ENCODE measurements around the gene PRKCZ. TPM values are rescaled to one million over a fixed set of nuclear protein-coding genes. Genes with fewer than 3 reads are reported as not detected.

Gene PRKCZ
- total RNA-seq, 1 experiment from 2014 or later = 1.9 TPM

- CTCF ChIA-PET = no interaction called here
- no peaks in the 10 kb centered on the region for H3K4me1 ChIP-seq (ENCODE audit: insufficient read depth, low read length, poor library complexity, severe bottlenecking)
- no peak for DNase-seq (ENCODE audit: low spot score)
- H3K9me3 ChIP-seq (ENCODE audit: low read depth, low read length, poor library complexity, severe bottlenecking) = no peaks in the 10 kb centered on the region
- POLR2A ChIA-PET (ENCODE audit: low non-redundant PET) = no interaction called here
- intact Hi-C loops (cut with micrococcal nuclease; ENCODE audit: unreplicated experiment) = no loop called here
- H3K27me3 ChIP-seq (replicated peaks; ENCODE audit: insufficient read depth, low read depth, low read length, poor library complexity) = no peaks in the 10 kb centered on the region
- no TSS peak for BruUV-seq (replicated peaks)
- no peaks in the 10 kb centered on the region for H3K36me3 ChIP-seq (ENCODE audit: insufficient read depth, low read length, poor library complexity, severe bottlenecking)
- H3K4me3 ChIP-seq (ENCODE audit: low read depth, low read length, poor library complexity, severe bottlenecking) = no peak overlapping the region
- no peak overlapping the region for H3K27ac ChIP-seq (ENCODE audit: low read depth, low read length, poor library complexity, severe bottlenecking)
- TF ChIP-seq CTCF (conservative IDR thresholded peaks at IDR 0.05; ENCODE audit: low read depth, low read length) (no peak), EZH2 (IDR thresholded peaks at IDR 0.05; ENCODE audit: borderline replicate concordance, low read depth, low read length, poor library complexity, severe bottlenecking) (no peak)
Measured at GRCh38 chr1:2155147-2155598, 105.0 kb downstream of the PRKCZ start.

GRCh38 chr1:2155788-2156187 lies 105.6 kb downstream of the PRKCZ start:
- H3K9me3 ChIP-seq (ENCODE audit: low read depth, low read length, poor library complexity, severe bottlenecking) = no peaks in the 10 kb centered on the region
- no peak overlapping the region for H3K27ac ChIP-seq (ENCODE audit: low read depth, low read length, poor library complexity, severe bottlenecking)
- intact Hi-C loops (cut with micrococcal nuclease; ENCODE audit: unreplicated experiment) = no loop called here
- no peaks in the 10 kb centered on the region for H3K27me3 ChIP-seq (replicated peaks; ENCODE audit: insufficient read depth, low read depth, low read length, poor library complexity)
- CTCF ChIA-PET = no interaction called here
- TF ChIP-seq EZH2 (IDR thresholded peaks at IDR 0.05; ENCODE audit: borderline replicate concordance, low read depth, low read length, poor library complexity, severe bottlenecking) = no peak
- TF ChIP-seq CTCF (conservative IDR thresholded peaks at IDR 0.05; ENCODE audit: low read depth, low read length) = no peak
- POLR2A ChIA-PET (ENCODE audit: low non-redundant PET) = no interaction called here
- DNase-seq (ENCODE audit: low spot score) = no peak
- no peaks in the 10 kb centered on the region for H3K36me3 ChIP-seq (ENCODE audit: insufficient read depth, low read length, poor library complexity, severe bottlenecking)
- no TSS peak for BruUV-seq (replicated peaks)
- no peak overlapping the region for H3K4me3 ChIP-seq (ENCODE audit: low read depth, low read length, poor library complexity, severe bottlenecking)
- no peaks in the 10 kb centered on the region for H3K4me1 ChIP-seq (ENCODE audit: insufficient read depth, low read length, poor library complexity, severe bottlenecking)

GRCh38 chr1:2156866-2157265 lies 106.7 kb downstream of the PRKCZ start:
- CTCF ChIA-PET = no interaction called here
- BruUV-seq (replicated peaks) = no TSS peak
- no peak for DNase-seq (ENCODE audit: low spot score)
- Histone ChIP-seq H3K4me1 (ENCODE audit: insufficient read depth, low read length, poor library complexity, severe bottlenecking) (no peaks in the 10 kb centered on the region), H3K9me3 (ENCODE audit: low read depth, low read length, poor library complexity, severe bottlenecking) (no peaks in the 10 kb centered on the region), H3K36me3 (ENCODE audit: insufficient read depth, low read length, poor library complexity, severe bottlenecking) (no peaks in the 10 kb centered on the region), H3K27ac (ENCODE audit: low read depth, low read length, poor library complexity, severe bottlenecking) (no peak overlapping the region), H3K27me3 (replicated peaks; ENCODE audit: insufficient read depth, low read depth, low read length, poor library complexity) (no peaks in the 10 kb centered on the region), H3K4me3 (ENCODE audit: low read depth, low read length, poor library complexity, severe bottlenecking) (no peak overlapping the region)
- intact Hi-C loops (cut with micrococcal nuclease; ENCODE audit: unreplicated experiment) = no loop called here
- TF ChIP-seq CTCF (conservative IDR thresholded peaks at IDR 0.05; ENCODE audit: low read depth, low read length) (no peak), EZH2 (IDR thresholded peaks at IDR 0.05; ENCODE audit: borderline replicate concordance, low read depth, low read length, poor library complexity, severe bottlenecking) (no peak)
- POLR2A ChIA-PET (ENCODE audit: low non-redundant PET) = no interaction called here
